Osteoblast (primary cell): Measurements from ENCODE around the gene NFAT5. TPM values are rescaled to one million over a fixed set of nuclear protein-coding genes. Genes with fewer than 3 reads are reported as not detected.
A peak's percentile ranks its signal among the peaks of the same experiment; 100 is the strongest.

ENCODE experiments used
- DNase-seq: peaks from one replicate; pipeline ENCODE4 v3.0.0; 2011; ENCODE audit warnings: low spot score, mixed read lengths; ENCODE audit not compliant: insufficient read length; ENCODE audit errors: missing footprints
- H2AFZ ChIP-seq: 2 replicates; pipeline ENCODE4 v1.6.0; 2011; ENCODE audit warnings: mild to moderate bottlenecking, low read length
- H3K27ac ChIP-seq: 2 replicates; pipeline ENCODE4 v1.5.1; 2011; ENCODE audit warnings: mild to moderate bottlenecking, low read depth, low read length, moderate library complexity
- H3K27me3 ChIP-seq: 2 replicates; pipeline ENCODE4 v1.6.0; 2012; ENCODE audit warnings: mild to moderate bottlenecking, control low read depth, inconsistent platforms, low read length, moderate library complexity; ENCODE audit not compliant: insufficient read depth
- H3K36me3 ChIP-seq: 2 replicates; pipeline ENCODE4 v1.5.1; 2011; ENCODE audit warnings: mild to moderate bottlenecking, low read length, control low read depth, moderate library complexity; ENCODE audit not compliant: insufficient read depth
- H3K4me1 ChIP-seq: 2 replicates; pipeline ENCODE4 v1.5.1; 2011; ENCODE audit warnings: mild to moderate bottlenecking, low read length, control low read depth, moderate library complexity; ENCODE audit not compliant: insufficient read depth
- H3K4me2 ChIP-seq: 2 replicates; pipeline ENCODE4 v1.6.0; 2011; ENCODE audit warnings: mild to moderate bottlenecking, low read length; ENCODE audit not compliant: insufficient read depth
- H3K4me3 ChIP-seq: fragments of 200-600 bp; sonication (generic); 3 replicates; pipeline ENCODE4 v1.5.1; 2012; ENCODE audit warnings: mild to moderate bottlenecking, low read length, inconsistent platforms; ENCODE audit not compliant: insufficient read depth
- H3K79me2 ChIP-seq: 2 replicates; pipeline ENCODE4 v1.6.0; 2012; ENCODE audit warnings: mild to moderate bottlenecking, low read length, control low read depth, inconsistent platforms; ENCODE audit not compliant: insufficient read depth
- H3K9me3 ChIP-seq: 2 replicates; pipeline ENCODE4 v1.5.1; 2011; ENCODE audit warnings: low read depth, low read length, control low read depth
- H4K20me1 ChIP-seq: 2 replicates; pipeline ENCODE4 v1.6.0; 2012; ENCODE audit warnings: mild to moderate bottlenecking, low read length, control low read depth; ENCODE audit not compliant: insufficient read depth
- total RNA-seq: library from RNA; depleted of rRNA; stranded (reverse); fragments of >200 nt; gene quantifications from 2 replicates; pipeline ENCODE4 v1.2.3, GENCODE V29; 2012
- TF ChIP-seq, protein P1 (sequence below): IDR thresholded peaks from 2 replicates; pipeline ENCODE4 v1.5.1; 2011; ENCODE audit warnings: mild to moderate bottlenecking, low read depth, low read length, moderate library complexity; ENCODE audit errors: extremely low read depth

NFAT5 gene
- total RNA-seq, 1 donor: 29.3 TPM

DNA sequence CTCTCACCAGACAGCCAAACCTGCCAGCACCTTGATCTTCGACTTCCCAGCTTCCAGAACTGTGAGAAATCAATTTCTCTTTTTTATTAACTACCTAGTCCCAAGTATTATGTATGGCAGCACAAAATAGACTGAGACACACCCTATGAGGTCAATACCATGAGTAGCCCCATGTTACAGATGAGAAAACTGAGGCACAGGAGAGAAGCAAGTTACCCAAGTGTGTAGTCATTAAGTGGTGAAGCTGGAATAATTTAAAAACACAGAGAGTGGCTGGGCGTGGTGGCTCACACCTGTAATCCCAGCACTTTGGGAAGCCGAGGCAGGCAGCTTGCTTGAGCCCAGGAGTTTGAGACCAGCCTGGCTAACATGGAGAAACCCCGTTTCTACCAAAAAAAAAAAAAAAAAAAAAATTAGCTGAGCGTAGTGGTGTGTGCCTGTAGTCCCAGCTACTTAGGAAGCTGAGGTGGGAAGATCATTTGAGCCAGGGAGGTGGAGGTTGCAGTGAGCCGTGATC is 155.7 kb downstream of the NFAT5 start:
- Histone ChIP-seq H2AFZ (no peak overlapping the region), H3K4me3 (no peak overlapping the region), H3K9me3 (no peaks in the 10 kb centered on the region), H3K4me2 (no peak overlapping the region), H3K79me2 (peaks cover 72% of the 10 kb centered on the region), H3K27me3 (no peaks in the 10 kb centered on the region), H4K20me1 (peaks cover 7% of the 10 kb centered on the region), H3K27ac (no peak overlapping the region), H3K4me1 (peaks cover 21% of the 10 kb centered on the region), H3K36me3 (peaks cover 45% of the 10 kb centered on the region)
- TF ChIP-seq, protein P1, sequence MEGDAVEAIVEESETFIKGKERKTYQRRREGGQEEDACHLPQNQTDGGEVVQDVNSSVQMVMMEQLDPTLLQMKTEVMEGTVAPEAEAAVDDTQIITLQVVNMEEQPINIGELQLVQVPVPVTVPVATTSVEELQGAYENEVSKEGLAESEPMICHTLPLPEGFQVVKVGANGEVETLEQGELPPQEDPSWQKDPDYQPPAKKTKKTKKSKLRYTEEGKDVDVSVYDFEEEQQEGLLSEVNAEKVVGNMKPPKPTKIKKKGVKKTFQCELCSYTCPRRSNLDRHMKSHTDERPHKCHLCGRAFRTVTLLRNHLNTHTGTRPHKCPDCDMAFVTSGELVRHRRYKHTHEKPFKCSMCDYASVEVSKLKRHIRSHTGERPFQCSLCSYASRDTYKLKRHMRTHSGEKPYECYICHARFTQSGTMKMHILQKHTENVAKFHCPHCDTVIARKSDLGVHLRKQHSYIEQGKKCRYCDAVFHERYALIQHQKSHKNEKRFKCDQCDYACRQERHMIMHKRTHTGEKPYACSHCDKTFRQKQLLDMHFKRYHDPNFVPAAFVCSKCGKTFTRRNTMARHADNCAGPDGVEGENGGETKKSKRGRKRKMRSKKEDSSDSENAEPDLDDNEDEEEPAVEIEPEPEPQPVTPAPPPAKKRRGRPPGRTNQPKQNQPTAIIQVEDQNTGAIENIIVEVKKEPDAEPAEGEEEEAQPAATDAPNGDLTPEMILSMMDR: no peak
- no peak for DNase-seq

DNA sequence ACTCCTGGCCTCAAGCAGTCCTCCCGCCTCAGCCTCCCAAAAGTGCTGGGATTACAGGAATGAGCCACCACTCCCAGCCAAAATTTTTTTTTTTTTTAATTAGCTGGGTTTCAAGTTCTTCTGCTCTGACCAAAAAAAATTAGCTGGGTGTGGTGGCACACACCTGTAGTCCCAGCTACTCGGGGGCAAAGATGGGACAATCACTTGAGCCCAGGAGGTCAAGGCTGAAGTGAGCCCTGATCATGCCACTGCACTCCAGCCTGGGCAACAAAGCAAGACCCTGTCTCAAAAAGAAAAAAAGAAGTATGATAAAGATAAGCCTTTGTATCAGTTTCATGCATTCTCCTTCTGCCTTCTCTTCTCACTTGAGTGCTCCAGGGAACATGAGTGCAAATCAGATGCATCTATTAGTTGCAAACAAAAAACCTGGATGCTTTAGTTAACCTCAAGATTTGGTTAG is 158.7 kb downstream of the NFAT5 start:
- peaks cover 20% of the 10 kb centered on the region for H3K36me3 ChIP-seq
- no peak for DNase-seq
- peaks cover 31% of the 10 kb centered on the region for H3K4me1 ChIP-seq
- H3K9me3 ChIP-seq: no peaks in the 10 kb centered on the region
- TF ChIP-seq, protein P1: no peak
- peak overlapping the region; percentile 81 for H3K27ac ChIP-seq
- H2AFZ ChIP-seq: no peak overlapping the region
- H3K4me2 ChIP-seq: peak overlapping the region; percentile 97
- peaks cover 4% of the 10 kb centered on the region for H4K20me1 ChIP-seq
- peak overlapping the region; percentile 87 for H3K4me3 ChIP-seq
- H3K27me3 ChIP-seq: no peaks in the 10 kb centered on the region
- peaks cover 63% of the 10 kb centered on the region for H3K79me2 ChIP-seq

DNA sequence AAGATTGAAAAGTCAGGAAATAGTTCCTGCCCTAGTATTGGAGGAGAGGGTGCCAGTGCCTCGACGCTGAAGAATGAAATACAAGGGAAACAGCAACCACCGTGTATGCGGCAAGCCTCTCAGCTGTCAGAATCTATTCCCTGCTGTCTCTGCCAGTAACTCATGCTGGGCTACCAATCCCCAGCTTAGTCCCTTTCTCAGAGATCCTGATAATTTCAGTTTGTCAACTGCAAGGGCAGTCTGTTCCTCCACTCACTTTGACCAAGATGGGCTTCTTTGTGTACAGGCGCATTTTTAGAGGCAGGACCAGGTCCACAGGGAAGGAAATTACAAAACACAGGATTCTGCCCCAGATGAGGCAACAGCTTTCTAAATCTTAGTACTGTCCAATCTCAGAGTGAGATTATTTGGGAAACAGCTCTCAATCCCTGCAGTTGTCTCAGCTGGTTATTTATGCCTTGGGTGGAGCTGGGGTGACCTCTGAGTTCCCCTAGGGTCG is 159.3 kb downstream of the NFAT5 start:
- H3K9me3 ChIP-seq: no peaks in the 10 kb centered on the region
- TF ChIP-seq, protein P1: no peak
- H2AFZ ChIP-seq: peak overlapping the region; percentile 25
- peaks cover 4% of the 10 kb centered on the region for H4K20me1 ChIP-seq
- no peaks in the 10 kb centered on the region for H3K27me3 ChIP-seq
- H3K79me2 ChIP-seq: peaks cover 60% of the 10 kb centered on the region
- H3K4me1 ChIP-seq: peaks cover 31% of the 10 kb centered on the region
- H3K36me3 ChIP-seq: peaks cover 18% of the 10 kb centered on the region
- H3K27ac ChIP-seq: peak overlapping the region; percentile 81
- H3K4me3 ChIP-seq: peak overlapping the region; percentile 87
- peak overlapping the region; percentile 97 for H3K4me2 ChIP-seq
- DNase-seq: peak; percentile 70

DNA sequence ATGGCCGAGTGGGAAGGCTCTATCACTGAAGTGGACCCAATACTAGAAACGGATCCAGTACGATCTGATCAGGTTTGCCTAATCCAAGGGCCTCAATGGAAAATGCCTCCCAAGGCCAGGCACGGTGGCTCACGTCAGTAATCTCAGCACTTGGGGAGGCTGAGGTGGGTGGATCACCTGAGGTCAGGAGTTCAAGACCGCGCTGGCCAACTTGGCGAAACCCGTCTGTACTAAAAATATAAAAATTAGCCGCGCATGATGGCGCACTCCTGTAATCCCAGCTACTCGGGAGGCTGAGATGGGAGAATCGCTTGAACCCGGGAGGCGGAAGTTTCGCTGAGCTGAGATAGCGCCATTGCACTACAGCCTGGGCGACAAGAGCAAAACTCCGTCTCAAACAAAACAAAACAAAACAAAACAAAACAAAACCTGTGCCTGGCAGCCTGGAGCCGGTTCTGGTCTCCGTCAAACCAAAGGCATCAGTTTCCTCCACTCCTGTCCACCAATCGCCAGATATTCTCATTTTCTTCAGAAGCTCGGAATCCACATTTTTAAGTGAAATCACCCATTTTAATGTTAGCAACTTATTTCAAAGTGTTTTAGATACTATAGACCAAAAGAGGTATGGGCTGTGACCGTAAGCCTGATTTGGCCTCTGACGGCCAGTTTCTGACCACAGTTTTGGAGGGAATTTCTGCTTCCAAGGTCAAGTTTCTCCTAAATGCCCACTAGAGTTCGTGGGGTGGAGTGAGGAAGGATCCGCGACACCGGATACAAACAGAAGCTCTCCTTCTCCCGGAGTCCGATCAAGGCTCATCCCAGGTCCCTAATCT is 159.9 kb downstream of the NFAT5 start:
- H3K4me3 ChIP-seq: peak overlapping the region; percentile 87
- TF ChIP-seq, protein P1: no peak
- peak overlapping the region; percentile 97 for H3K4me2 ChIP-seq
- H3K4me1 ChIP-seq: peaks cover 31% of the 10 kb centered on the region
- H3K36me3 ChIP-seq: peaks cover 13% of the 10 kb centered on the region
- no peak for DNase-seq
- peak overlapping the region; percentile 81 for H3K27ac ChIP-seq
- H3K9me3 ChIP-seq: no peaks in the 10 kb centered on the region
- H4K20me1 ChIP-seq: peaks cover 4% of the 10 kb centered on the region
- peak overlapping the region; percentile 85 for H2AFZ ChIP-seq
- no peaks in the 10 kb centered on the region for H3K27me3 ChIP-seq
- peaks cover 55% of the 10 kb centered on the region for H3K79me2 ChIP-seq
